ENCODE measurements around the gene LPGAT1.
"Not testable (repeated sequence)": the region's sequence is repeated elsewhere in the genome, so short reads cannot be mapped to it uniquely, and the experiment has no call there.

The LPGAT1 gene

DNA sequence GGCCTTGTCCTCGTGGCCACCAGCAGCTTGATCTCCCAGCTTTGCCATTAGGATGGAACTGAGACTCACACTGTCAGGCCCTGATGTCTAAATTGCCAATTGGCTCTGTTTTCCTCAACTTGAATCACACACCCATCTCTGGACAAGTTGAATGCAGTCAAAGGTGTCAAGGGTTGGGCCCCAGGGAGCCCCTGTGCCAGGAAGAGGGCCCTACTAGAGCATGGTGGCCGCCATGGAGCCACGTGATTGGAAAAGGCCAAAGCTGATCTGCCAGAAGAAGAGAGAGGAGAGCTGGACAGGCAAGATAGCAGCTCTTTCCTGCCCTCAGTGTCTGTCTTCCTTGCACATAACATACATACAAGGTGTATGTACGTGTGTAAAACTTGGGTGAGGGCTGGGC lies 100.2 kb downstream of the LPGAT1 start:
- TF ChIP-seq CTCF (IDR thresholded peaks at IDR 0.05; ENCODE audit: insufficient read depth, low read depth, low read length, missing control alignments): no peak
- DNase-seq (ENCODE audit: low read depth): no peak
- no peak overlapping the region for H3K4me3 ChIP-seq (ENCODE audit: low read length)

DNA sequence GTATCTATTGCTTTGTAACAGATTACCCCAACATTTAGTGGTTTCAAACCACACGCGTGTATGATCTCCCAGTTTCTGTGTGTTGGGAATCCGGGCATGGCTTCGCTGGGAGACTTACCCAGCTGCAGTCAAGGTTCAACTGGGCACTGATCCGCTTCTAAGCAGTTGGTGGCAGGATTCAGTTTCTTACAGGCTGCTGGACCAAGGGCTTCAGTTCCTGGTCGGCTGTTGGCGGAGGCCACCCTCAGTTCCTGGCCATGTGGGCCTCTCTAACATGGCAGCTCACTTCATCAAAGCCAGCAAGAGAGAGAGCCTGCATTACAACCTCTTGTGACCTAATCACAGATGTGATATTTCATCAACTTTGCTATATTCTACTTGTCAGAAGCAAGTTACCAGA lies 101.3 kb downstream of the LPGAT1 start:
- DNase-seq (ENCODE audit: low read depth): no peak
- no peak for TF ChIP-seq CTCF (IDR thresholded peaks at IDR 0.05; ENCODE audit: insufficient read depth, low read depth, low read length, missing control alignments)
- no peak overlapping the region for H3K4me3 ChIP-seq (ENCODE audit: low read length)

GRCh38 chr1:211726467-211726995 lies 104.0 kb downstream of the LPGAT1 start:
- H3K4me3 ChIP-seq (ENCODE audit: low read length): no peak overlapping the region
- DNase-seq (ENCODE audit: low read depth): no peak
- no peak for TF ChIP-seq CTCF (IDR thresholded peaks at IDR 0.05; ENCODE audit: insufficient read depth, low read depth, low read length, missing control alignments)

- DNase-seq (ENCODE audit: low read depth): no peak
- TF ChIP-seq CTCF (IDR thresholded peaks at IDR 0.05; ENCODE audit: insufficient read depth, low read depth, low read length, missing control alignments): no peak
Observed at GRCh38 chr1:211724687-211725196, 105.8 kb downstream of the LPGAT1 start.

GRCh38 chr1:211723273-211723672 lies 107.3 kb downstream of the LPGAT1 start:
- H3K4me3 ChIP-seq (ENCODE audit: low read length): no peak overlapping the region
- DNase-seq (ENCODE audit: low read depth): no peak
- no peak for TF ChIP-seq CTCF (IDR thresholded peaks at IDR 0.05; ENCODE audit: insufficient read depth, low read depth, low read length, missing control alignments)

More at GRCh38 chr1:211724687-211725196, 105.8 kb downstream of the LPGAT1 start:
- H3K4me3 ChIP-seq (ENCODE audit: low read length): no peak overlapping the region

DNA sequence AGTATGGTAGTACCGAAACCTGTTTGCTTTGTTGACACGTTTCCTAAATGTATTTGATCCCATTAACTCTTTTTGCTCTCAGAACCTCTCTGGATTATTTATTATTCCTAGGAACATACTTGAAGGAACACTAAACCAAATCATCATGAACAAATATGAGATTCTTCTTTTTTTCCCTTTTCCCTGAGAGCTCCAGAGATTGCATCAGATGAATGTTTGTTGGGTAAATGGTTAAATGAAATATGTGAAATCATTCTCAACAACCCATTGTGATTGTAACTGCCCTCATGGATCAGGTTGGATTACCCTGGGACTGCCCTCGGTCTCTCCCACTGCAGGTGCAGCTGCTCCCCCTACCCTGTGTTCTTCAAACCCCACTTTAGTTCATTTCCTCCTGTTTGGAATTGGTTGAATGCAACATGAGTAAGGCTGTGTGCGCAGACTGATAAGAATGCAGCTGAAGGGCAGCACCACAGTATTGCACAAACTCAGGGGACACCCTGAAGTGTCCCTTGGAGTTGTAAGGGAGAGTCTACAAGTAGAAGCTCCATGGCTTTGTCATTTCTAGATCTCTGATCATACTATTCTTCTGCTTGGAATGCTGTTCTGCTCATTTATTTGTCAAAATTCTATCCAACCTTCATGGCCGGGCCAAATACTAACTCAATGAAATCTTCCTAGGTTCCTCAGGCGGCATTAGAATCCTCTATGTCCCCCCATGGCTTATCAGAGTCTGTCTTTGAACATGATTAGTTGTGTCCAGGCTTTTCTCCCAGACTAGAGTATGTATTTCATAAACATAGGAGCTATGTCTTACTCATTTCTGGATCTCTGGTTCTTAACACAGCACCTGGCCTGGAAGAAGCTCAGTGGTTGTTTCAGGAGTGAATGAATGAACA lies 108.0 kb downstream of the LPGAT1 start:
- no peak for TF ChIP-seq CTCF (IDR thresholded peaks at IDR 0.05; ENCODE audit: insufficient read depth, low read depth, low read length, missing control alignments)
- H3K4me3 ChIP-seq (ENCODE audit: low read length): no peak overlapping the region
- no peak for DNase-seq (ENCODE audit: low read depth)

GRCh38 chr1:211716555-211716954 lies 114.0 kb downstream of the LPGAT1 start:
- H3K4me3 ChIP-seq (ENCODE audit: low read length); DNase-seq (ENCODE audit: low read depth): not testable (repeated sequence)
